ENCODE measurements around the gene SRCIN1.

- TF ChIP-seq CTCF (conservative IDR thresholded peaks at IDR 0.05) (no peak), EZH2 (IDR thresholded peaks at IDR 0.05; ENCODE audit: low read depth) (no peak)
These were observed 14.0 kb downstream of the SRCIN1 start for GRCh38 chr17:38591759-38592241.

Measured in PC-9 (cell line).